ENCODE measurements around the gene C17orf67. TPM values are rescaled to one million over a fixed set of nuclear protein-coding genes. Genes with fewer than 3 reads are reported as not detected.

C17orf67 gene
- polyA plus RNA-seq, 1 donor = 1.0 TPM

GRCh38 chr17:56821847-56822534 lies 11.7 kb downstream of the C17orf67 start:
- no peaks in the 10 kb centered on the region for H3K27me3 ChIP-seq (ENCODE audit: control insufficient read depth, insufficient read depth, low read length)
- H3K9me3 ChIP-seq (ENCODE audit: control insufficient read depth, low read depth, low read length) = no peaks in the 10 kb centered on the region
- H3K36me3 ChIP-seq (ENCODE audit: control insufficient read depth, insufficient read depth, low read length) = no peaks in the 10 kb centered on the region
- H3K4me3 ChIP-seq (ENCODE audit: low read length) = no peak overlapping the region
- H3K4me1 ChIP-seq (ENCODE audit: control insufficient read depth, insufficient read depth, low read length) = peaks cover 13% of the 10 kb centered on the region
- H3K27ac ChIP-seq (ENCODE audit: low read length) = no peak overlapping the region
- 83% methylated on average over 1 of the region's 3 CpGs for WGBS (ENCODE audit: insufficient coverage, low lambda C conversion rate)
- no peak for DNase-seq

- no peaks in the 10 kb centered on the region for H3K9me3 ChIP-seq (ENCODE audit: control insufficient read depth, low read depth, low read length)
- peaks cover 5% of the 10 kb centered on the region for H3K27me3 ChIP-seq (ENCODE audit: control insufficient read depth, insufficient read depth, low read length)
- H3K36me3 ChIP-seq (ENCODE audit: control insufficient read depth, insufficient read depth, low read length) = no peaks in the 10 kb centered on the region
- H3K4me1 ChIP-seq (ENCODE audit: control insufficient read depth, insufficient read depth, low read length) = peaks cover 10% of the 10 kb centered on the region
- no peak overlapping the region for H3K4me3 ChIP-seq (ENCODE audit: low read length)
- H3K27ac ChIP-seq (ENCODE audit: low read length) = no peak overlapping the region
- no peak for DNase-seq
- WGBS (ENCODE audit: insufficient coverage, low lambda C conversion rate) = no CpG with 5 or more reads among the region's 10 CpGs
Measured at GRCh38 chr17:56820207-56820606, 13.5 kb downstream of the C17orf67 start.

- Histone ChIP-seq H3K27me3 (ENCODE audit: control insufficient read depth, insufficient read depth, low read length) (peaks cover 6% of the 10 kb centered on the region), H3K4me3 (ENCODE audit: low read length) (no peak overlapping the region), H3K9me3 (ENCODE audit: control insufficient read depth, low read depth, low read length) (no peaks in the 10 kb centered on the region), H3K36me3 (ENCODE audit: control insufficient read depth, insufficient read depth, low read length) (no peaks in the 10 kb centered on the region), H3K4me1 (ENCODE audit: control insufficient read depth, insufficient read depth, low read length) (peaks cover 10% of the 10 kb centered on the region), H3K27ac (ENCODE audit: low read length) (no peak overlapping the region)
- peak; percentile 67 to 77 for DNase-seq
- no CpG with 5 or more reads among the region's 14 CpGs for WGBS (ENCODE audit: insufficient coverage, low lambda C conversion rate)
Measured at GRCh38 chr17:56819431-56820145, 14.1 kb downstream of the C17orf67 start.

GRCh38 chr17:56819030-56819429 lies 14.7 kb downstream of the C17orf67 start:
- no peak for DNase-seq
- Histone ChIP-seq H3K27ac (ENCODE audit: low read length) (no peak overlapping the region), H3K9me3 (ENCODE audit: control insufficient read depth, low read depth, low read length) (no peaks in the 10 kb centered on the region), H3K36me3 (ENCODE audit: control insufficient read depth, insufficient read depth, low read length) (no peaks in the 10 kb centered on the region), H3K27me3 (ENCODE audit: control insufficient read depth, insufficient read depth, low read length) (peaks cover 7% of the 10 kb centered on the region), H3K4me1 (ENCODE audit: control insufficient read depth, insufficient read depth, low read length) (peaks cover 10% of the 10 kb centered on the region), H3K4me3 (ENCODE audit: low read length) (no peak overlapping the region)
- WGBS (ENCODE audit: insufficient coverage, low lambda C conversion rate) = 86% methylated on average over 2 of the region's 2 CpGs

- Histone ChIP-seq H3K4me3 (ENCODE audit: low read length) (no peak overlapping the region), H3K36me3 (ENCODE audit: control insufficient read depth, insufficient read depth, low read length) (no peaks in the 10 kb centered on the region), H3K4me1 (ENCODE audit: control insufficient read depth, insufficient read depth, low read length) (peaks cover 10% of the 10 kb centered on the region), H3K27me3 (ENCODE audit: control insufficient read depth, insufficient read depth, low read length) (peaks cover 18% of the 10 kb centered on the region), H3K27ac (ENCODE audit: low read length) (no peak overlapping the region), H3K9me3 (ENCODE audit: control insufficient read depth, low read depth, low read length) (no peaks in the 10 kb centered on the region)
- DNase-seq = no peak
Measured at GRCh38 chr17:56817066-56817465, 16.7 kb downstream of the C17orf67 start.

- H3K27ac ChIP-seq (ENCODE audit: low read length) = no peak overlapping the region
- 60% methylated on average over 1 of the region's 6 CpGs for WGBS (ENCODE audit: insufficient coverage, low lambda C conversion rate)
Measured at GRCh38 chr17:56815711-56816110, 18.0 kb downstream of the C17orf67 start.

GRCh38 chr17:56812901-56813388 lies 20.8 kb downstream of the C17orf67 start:
- Histone ChIP-seq H3K4me1 (ENCODE audit: control insufficient read depth, insufficient read depth, low read length) (no peaks in the 10 kb centered on the region), H3K9me3 (ENCODE audit: control insufficient read depth, low read depth, low read length) (no peaks in the 10 kb centered on the region), H3K36me3 (ENCODE audit: control insufficient read depth, insufficient read depth, low read length) (no peaks in the 10 kb centered on the region), H3K27ac (ENCODE audit: low read length) (no peak overlapping the region), H3K27me3 (ENCODE audit: control insufficient read depth, insufficient read depth, low read length) (peaks cover 18% of the 10 kb centered on the region), H3K4me3 (ENCODE audit: low read length) (no peak overlapping the region)
- WGBS (ENCODE audit: insufficient coverage, low lambda C conversion rate) = no CpG with 5 or more reads among the region's 7 CpGs
- DNase-seq = no peak

More at GRCh38 chr17:56815711-56816110, 18.0 kb downstream of the C17orf67 start:
- no peak overlapping the region for H3K4me3 ChIP-seq (ENCODE audit: low read length)
- H3K36me3 ChIP-seq (ENCODE audit: control insufficient read depth, insufficient read depth, low read length) = no peaks in the 10 kb centered on the region
- H3K9me3 ChIP-seq (ENCODE audit: control insufficient read depth, low read depth, low read length) = no peaks in the 10 kb centered on the region
- H3K27me3 ChIP-seq (ENCODE audit: control insufficient read depth, insufficient read depth, low read length) = peaks cover 18% of the 10 kb centered on the region
- no peak for DNase-seq
- H3K4me1 ChIP-seq (ENCODE audit: control insufficient read depth, insufficient read depth, low read length) = peaks cover 10% of the 10 kb centered on the region

GRCh38 chr17:56810891-56811775 lies 22.6 kb downstream of the C17orf67 start:
- Histone ChIP-seq H3K4me3 (ENCODE audit: low read length) (no peak overlapping the region), H3K27me3 (ENCODE audit: control insufficient read depth, insufficient read depth, low read length) (peaks cover 17% of the 10 kb centered on the region), H3K36me3 (ENCODE audit: control insufficient read depth, insufficient read depth, low read length) (no peaks in the 10 kb centered on the region), H3K27ac (ENCODE audit: low read length) (no peak overlapping the region), H3K9me3 (ENCODE audit: control insufficient read depth, low read depth, low read length) (no peaks in the 10 kb centered on the region), H3K4me1 (ENCODE audit: control insufficient read depth, insufficient read depth, low read length) (no peaks in the 10 kb centered on the region)
- no peak for DNase-seq
- WGBS (ENCODE audit: insufficient coverage, low lambda C conversion rate) = no CpG with 5 or more reads among the region's 12 CpGs

- H3K27me3 ChIP-seq (ENCODE audit: control insufficient read depth, insufficient read depth, low read length) = peaks cover 13% of the 10 kb centered on the region
- H3K27ac ChIP-seq (ENCODE audit: low read length) = no peak overlapping the region
- no peak overlapping the region for H3K4me3 ChIP-seq (ENCODE audit: low read length)
- no peaks in the 10 kb centered on the region for H3K4me1 ChIP-seq (ENCODE audit: control insufficient read depth, insufficient read depth, low read length)
- no peak for DNase-seq
- WGBS (ENCODE audit: insufficient coverage, low lambda C conversion rate) = no CpG with 5 or more reads among the region's 2 CpGs
- H3K36me3 ChIP-seq (ENCODE audit: control insufficient read depth, insufficient read depth, low read length) = no peaks in the 10 kb centered on the region
- H3K9me3 ChIP-seq (ENCODE audit: control insufficient read depth, low read depth, low read length) = no peaks in the 10 kb centered on the region
Measured at GRCh38 chr17:56810343-56810742, 23.4 kb downstream of the C17orf67 start.

GRCh38 chr17:56809820-56810179 lies 23.9 kb downstream of the C17orf67 start:
- WGBS (ENCODE audit: insufficient coverage, low lambda C conversion rate) = 100% methylated on average over 1 of the region's 1 CpG
- Histone ChIP-seq H3K27ac (ENCODE audit: low read length) (no peak overlapping the region), H3K4me3 (ENCODE audit: low read length) (no peak overlapping the region), H3K4me1 (ENCODE audit: control insufficient read depth, insufficient read depth, low read length) (no peaks in the 10 kb centered on the region), H3K9me3 (ENCODE audit: control insufficient read depth, low read depth, low read length) (no peaks in the 10 kb centered on the region), H3K27me3 (ENCODE audit: control insufficient read depth, insufficient read depth, low read length) (peaks cover 13% of the 10 kb centered on the region), H3K36me3 (ENCODE audit: control insufficient read depth, insufficient read depth, low read length) (no peaks in the 10 kb centered on the region)
- no peak for DNase-seq
